Measurements from ENCODE around the gene NFS1.

Gene NFS1

DNA sequence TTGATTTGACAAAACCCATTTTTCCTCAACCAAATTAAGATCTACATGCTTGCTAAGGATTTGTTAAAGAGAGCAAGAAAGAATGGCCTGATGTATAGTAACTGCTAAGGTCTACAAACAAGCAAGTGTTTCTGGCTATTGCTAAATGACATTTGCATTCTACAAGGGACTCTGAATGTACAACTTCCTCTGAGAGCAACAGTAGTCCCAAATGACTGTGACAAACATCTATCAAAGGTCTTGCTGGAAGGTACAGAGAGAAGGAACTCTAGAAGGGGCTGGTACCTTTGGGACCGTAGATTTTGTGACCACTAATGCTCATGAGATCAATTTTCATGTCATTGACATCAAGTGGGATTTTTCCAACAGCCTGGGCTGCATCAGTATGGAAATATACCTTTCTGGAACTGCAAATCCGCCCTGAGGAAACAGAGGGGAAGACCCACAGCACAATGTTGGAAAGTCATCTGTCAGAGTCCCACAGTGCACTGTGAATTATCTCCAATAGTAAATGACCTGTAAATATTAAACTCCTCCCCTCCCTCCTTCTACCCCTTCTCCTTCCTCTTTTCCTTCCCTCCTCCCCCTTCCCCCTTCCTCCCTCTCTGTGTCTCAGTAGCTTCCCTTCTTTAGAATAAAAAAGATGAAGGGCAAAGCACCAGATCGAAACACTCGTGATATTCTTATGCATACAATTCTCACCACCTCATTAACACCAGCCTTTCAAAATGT lies 18.5 kb downstream of the NFS1 start:
- DNase-seq (ENCODE audit: low read depth in 2 of 2): no peak

DNA sequence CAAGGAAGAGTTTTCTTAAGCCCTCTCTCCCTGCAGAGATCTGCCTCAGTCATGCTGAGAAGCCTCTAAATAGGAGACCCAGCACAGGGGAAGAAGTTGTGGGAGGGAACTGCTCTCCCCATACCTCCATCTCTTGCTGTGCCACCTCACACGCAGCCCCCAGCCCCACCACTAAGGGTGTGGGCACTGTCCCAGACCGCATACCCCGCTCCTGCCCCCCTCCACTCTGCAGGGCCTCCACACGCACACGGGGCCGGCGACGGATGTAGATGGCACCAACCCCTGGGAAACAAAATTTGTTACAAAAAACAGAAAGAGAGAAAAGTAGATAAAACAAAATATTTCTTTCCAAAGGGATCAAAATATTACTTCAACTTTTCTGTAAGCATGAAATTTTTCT lies 24.2 kb downstream of the NFS1 start:
- no peak for DNase-seq (ENCODE audit: low read depth in 2 of 2)

DNA sequence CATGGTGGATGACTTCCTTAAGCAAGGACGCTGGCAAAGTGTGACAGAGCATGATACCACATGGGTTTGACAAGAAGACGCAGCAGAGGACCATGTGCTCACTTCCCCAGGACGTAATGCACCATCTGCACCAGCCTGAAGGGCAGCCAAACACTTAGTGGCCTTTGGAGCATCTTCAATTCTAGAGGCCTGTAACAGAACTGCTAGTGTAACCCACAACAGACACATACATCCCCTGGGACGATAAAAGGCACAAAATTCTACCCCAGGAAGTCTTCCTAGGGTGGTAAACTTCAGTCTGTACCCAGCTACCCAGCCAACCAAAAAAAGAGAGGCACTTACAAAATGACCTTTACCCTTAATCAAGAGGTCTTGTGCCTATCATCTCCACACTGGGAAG lies 25.3 kb downstream of the NFS1 start:
- no peak for DNase-seq (ENCODE audit: low read depth in 2 of 2)

DNA sequence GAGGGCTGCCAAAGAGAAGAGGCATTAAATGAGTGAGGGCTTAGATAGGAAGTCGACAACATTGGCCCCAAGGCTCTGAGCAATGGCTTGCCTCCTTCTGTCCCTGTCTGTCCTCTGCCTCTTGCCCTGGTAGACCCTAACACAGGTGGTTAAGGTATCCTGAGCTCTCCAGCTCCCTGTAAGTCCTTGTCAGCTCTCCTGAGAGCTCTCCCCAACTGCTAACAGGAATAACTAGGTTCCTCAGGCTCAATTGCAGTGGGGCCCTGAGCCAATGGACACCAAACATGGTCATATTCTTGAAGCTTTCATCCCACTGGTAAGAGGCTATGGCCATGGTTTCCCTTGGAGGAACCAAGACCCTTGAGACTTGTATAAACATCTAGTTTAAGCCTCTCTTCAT lies 29.5 kb downstream of the NFS1 start:
- DNase-seq (ENCODE audit: low read depth in 2 of 2): no peak

- no peak for DNase-seq (ENCODE audit: low read depth in 2 of 2)
Measured at GRCh38 chr20:35669221-35669620, 29.9 kb downstream of the NFS1 start.

- DNase-seq (ENCODE audit: low read depth in 2 of 2): no peak
Measured at GRCh38 chr20:35665949-35666288, 33.2 kb downstream of the NFS1 start.

DNA sequence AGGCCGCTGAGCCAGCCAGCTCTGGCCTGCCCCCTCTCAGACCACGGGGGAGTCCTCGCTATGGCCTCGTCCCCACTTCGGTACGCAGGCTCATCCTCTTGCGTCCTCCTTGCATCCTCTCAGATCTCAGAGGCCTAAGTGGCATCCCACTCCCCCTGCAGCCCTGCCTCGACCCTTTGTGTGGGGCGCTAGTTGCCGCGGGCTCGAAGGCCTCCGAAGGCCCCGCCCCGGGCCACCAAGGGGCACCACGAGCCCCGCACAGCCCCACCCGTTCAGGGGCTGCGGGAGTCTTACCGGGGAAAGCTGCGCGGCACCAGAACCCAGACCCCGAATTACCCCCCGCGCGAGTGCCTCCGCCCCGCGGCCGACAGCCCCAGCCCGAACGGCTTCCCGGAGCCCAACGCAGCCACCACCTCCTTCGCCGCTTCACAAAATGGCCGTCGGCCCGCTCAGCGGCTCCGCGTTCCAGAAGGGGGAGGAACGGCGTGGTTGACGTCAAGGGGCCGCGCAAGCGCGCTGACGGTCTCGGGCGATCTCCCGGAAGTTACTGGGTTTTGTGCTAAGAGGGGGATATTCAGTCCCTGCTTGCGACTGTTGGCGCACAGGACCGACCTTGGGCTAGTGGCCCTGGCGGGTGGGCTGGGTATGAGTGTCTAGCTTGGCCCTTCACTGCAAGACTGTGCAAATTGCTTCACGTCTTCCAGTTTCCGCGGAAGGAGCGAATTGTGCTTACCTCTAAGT lies 34.5 kb downstream of the NFS1 start, which contains the start of the genes CPNE1 and RBM12:
Gene CPNE1, minus strand, starts transcription at position 435 of the 741 bp plus-strand sequence. CDS start 31,977 bp downstream, outside the sequence.
Gene RBM12, minus strand, starts transcription at position 435 of the 741 bp plus-strand sequence. CDS start 9,578 bp downstream, outside the sequence.
- peak; percentile 88 for DNase-seq (ENCODE audit: low read depth in 2 of 2)

DNA sequence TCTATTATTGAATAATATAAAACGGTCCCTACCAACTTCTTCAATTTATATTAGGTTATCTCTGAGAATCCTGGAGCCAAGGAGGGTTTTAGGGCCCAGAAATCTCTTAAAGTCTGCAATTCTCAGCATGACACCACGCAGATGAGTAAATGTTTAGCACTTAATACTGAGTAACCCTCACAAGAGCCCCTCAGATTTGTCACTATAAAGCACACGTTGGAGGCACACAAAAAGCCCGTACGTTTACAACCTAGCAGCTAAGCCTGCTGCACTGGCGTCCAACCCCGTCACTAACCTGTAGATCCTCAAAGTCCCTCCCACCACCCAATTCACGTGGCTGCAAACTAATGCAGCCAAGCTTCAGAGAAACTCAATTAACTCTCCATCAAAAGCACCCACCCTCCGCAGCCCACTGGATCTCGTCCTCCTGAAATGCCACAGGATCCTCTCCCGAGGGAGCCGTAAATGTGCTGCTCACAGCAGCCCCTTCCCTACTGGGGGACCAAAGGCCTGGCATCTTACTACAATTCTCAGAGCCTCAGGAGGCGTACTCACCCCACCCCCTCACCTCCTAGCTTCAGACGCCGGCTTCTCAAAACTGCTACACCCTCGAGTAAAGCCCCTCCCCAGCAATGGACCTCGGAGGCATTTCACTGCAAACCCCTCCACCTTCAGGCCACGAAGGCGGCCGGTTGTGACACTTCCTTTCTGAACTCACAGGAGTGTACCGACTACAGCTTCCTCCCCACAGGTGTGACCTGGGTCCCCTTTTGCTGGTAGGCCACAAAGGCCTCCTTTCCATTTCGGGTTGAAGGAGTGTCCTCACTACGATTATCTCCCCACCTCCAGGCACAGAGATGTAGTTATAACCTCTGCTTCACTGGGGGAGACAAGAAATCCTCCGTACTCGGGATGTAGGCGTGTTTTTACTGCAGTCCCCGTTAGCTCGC lies 35.4 kb downstream of the NFS1 start:
- peak; percentile 31 to 38 for DNase-seq (ENCODE audit: low read depth in 2 of 2)

DNA sequence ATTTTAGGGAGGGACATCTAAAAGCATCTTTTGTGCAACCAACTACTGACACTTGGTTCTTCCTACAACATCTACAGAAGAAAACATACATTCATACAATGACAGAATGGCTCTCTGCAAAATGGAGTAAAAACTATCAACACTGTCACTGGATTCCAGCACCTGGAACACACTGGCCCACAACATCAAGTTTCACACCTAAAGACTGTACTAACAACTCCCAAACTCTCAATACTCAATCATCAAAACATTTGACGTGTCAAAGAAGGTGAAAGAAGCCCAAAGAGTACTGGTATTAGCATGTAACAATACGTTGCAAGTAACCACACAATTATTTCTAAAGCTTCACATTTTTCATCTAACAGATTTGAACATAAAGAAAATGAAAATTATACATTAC lies 36.6 kb downstream of the NFS1 start:
- no peak for DNase-seq (ENCODE audit: low read depth in 2 of 2)

DNA sequence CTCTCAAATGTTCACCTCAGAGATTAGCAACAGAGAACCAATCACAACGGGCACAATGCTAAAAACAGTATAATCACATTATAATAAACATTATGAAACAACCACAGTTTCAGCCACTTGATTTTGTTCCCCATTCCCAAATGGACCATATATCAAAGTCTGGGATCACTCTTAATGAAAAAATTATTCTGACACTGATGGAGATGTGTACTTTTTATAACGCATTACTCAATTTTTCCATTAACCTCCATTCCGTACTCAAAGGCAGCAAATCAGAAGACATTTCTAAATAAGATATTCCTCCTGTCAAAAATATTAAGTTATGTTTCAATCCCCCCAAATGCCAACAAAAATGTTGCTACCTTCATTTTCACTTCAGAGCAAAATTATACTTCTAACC lies 37.2 kb downstream of the NFS1 start:
- DNase-seq (ENCODE audit: low read depth in 2 of 2): no peak

DNA sequence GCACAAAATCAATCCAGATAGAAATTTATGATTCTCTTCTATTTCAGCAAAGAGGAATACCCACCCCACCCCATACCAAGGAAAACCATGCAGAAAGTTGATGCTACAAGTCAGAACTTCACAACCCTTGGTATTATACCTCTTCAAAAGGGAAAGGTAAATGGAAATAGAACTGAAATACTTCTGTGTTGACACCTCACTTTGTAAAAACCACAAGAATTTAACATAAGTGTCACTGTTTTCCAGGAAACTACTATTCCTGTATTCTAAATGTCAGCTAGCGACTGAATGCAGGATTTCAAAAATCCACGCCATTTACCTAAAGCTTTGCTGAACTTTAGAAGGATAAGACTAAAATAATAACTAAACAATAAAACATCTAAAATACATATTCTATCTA lies 38.1 kb downstream of the NFS1 start:
- no peak for DNase-seq (ENCODE audit: low read depth in 2 of 2)

DNA sequence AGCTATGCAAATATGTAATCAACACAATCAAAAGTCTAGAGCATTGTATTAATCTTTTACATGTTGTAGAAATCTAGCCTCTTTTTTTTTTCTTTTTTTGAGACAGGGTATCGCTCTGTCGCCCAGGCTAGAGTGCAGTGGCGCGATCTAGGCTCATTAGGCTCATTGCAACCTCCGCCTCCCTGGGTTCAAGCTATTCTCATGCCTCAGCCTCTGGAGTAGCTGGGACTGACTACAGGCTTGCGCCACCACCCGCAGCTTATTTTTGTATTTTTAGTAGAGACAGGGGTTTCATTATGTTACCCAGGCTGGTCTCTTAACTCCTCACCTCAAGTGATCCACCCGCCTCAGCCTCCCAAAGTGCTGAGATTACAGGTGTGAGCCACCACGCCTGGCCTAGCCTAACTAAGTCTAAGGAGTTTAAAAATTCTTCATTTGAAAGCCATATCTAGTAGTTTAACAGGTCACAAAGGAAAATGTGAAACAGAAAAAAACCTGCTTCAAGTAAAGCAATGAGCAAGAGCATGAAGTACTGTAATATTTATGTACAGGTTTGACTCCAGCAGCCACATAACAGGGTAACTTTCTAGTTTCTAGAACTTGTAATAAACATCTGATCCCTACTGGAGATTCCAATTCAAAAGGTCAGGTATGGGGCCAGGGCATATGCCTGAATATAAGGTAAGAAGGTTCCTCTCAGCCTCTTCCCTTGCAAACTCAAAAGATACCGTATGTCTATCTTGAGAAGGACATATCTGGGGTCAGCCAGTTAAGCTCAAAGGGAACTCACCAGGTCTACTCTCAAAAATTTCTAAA lies 38.8 kb downstream of the NFS1 start:
- DNase-seq (ENCODE audit: low read depth in 2 of 2): no peak

GRCh38 chr20:35657271-35657670 lies 41.9 kb downstream of the NFS1 start:
- no peak for DNase-seq (ENCODE audit: low read depth in 2 of 2)

DNA sequence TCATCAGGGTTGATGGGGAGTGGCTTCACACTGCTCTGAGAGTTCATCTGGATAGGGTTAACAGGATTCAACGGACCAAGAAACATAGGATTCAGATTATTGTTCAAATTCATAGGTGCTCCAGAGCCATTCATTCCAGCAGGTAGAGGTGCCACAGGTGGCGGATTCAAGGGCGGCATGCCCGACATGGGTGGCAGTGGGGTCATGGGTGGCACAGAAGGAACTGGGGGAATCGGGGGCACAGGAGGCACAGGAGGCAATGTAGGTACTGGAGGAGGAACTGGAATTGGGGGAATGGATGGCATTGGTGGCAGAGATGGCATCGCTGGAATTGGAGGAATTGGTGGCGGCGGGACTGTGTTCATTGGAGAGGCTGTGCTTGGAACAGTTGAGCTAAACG lies 44.7 kb downstream of the NFS1 start:
- no peak for DNase-seq (ENCODE audit: low read depth in 2 of 2)

DNA sequence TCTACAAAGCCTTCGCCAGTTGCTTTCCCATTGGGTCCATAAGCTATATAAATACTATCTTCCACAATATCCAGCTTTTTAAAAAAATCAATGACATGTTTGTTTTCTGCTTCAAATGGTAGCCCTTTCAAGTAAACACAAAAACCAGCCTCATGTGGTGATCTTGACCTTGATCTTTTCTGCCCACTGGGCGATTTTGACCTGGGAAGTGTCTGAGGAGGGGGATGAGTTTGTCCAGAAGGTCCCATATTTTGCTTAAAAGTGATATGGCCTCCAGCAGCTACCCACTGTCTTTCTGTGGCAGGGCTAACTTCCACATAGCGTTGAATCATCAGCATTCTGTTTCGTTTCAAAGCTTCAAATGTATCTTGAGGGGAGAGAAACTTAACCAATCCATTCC lies 45.3 kb downstream of the NFS1 start:
- DNase-seq (ENCODE audit: low read depth in 2 of 2): no peak

GRCh38 chr20:35653430-35653734 lies 45.8 kb downstream of the NFS1 start:
- no peak for DNase-seq (ENCODE audit: low read depth in 2 of 2)

DNA sequence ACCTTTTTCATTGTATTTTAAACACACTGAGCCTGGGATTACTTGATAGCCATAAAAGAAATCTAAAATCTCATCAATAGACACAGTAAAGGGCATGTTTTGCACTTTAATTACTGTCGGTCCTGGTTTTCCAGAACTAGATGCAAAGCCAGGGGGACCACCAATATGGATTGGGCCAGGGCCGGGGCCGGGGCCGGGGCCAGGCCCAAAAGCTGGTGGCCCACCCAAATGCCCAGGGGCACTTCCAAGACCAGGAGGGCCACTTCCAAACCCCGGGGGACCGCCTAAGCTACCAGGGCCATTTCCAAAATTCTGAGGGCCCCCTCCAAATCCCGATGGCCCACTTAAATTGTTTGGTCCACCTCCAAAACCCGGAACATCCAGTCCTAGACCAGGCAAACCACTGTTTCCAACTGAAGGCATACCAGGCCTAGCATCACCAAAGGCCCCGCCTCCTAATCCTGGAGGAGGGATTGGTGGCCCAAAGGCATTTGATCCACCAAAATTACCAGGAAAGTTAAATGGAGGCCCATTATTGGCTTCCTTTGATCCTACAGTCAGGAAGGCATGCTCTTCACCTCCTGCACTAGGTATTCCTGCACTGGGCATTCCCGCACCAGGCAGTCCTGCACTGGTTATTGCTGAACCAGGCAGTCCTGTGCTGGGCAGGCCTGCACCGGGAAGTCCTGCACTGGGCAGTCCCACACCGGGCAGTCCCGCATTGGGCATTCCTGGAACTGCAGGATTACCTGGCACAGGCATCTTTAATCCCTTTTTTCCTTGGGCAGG lies 46.3 kb downstream of the NFS1 start:
- DNase-seq (ENCODE audit: low read depth in 2 of 2): no peak

GRCh38 chr20:35651958-35652357 lies 47.2 kb downstream of the NFS1 start:
- DNase-seq (ENCODE audit: low read depth in 2 of 2): no peak

DNA sequence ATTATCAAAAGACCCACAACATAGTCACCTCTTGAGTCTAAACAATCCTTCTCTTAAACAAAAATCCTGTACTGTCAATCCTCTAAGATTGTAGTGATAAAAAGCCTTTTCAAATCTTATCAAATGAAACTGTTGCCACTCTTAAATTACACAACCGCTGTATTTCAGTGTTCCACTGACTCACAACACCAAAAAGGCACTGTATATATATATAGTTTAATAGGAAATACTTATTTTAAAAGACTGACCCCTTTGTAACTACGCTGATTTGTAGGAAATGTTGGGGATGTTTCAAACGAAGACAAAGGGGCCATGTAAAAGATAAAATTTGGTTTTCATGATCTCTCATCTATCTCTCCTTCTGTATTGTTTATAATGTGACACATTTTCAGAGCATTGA lies 48.5 kb downstream of the NFS1 start:
- no peak for DNase-seq (ENCODE audit: low read depth in 2 of 2)

GRCh38 chr20:35648836-35649235 lies 50.3 kb downstream of the NFS1 start:
- no peak for DNase-seq (ENCODE audit: low read depth in 2 of 2)

GRCh38 chr20:35644806-35645205 lies 54.3 kb downstream of the NFS1 start:
- DNase-seq (ENCODE audit: low read depth in 2 of 2): no peak
